IPS-18a (cell line): ENCODE measurements around the gene NCK2.
"Not testable (repeated sequence)": the region's sequence is repeated elsewhere in the genome, so short reads cannot be mapped to it uniquely, and the experiment has no call there.

Experiments
- H3K27ac ChIP-seq: one replicate; pipeline ENCODE4 v1.5.1; 2013; ENCODE audit warnings: low read length
- H3K27me3 ChIP-seq: one replicate; pipeline ENCODE4 v1.6.1; 2013; ENCODE audit warnings: mild to moderate bottlenecking, low read length; ENCODE audit not compliant: control insufficient read depth, insufficient read depth
- H3K36me3 ChIP-seq: one replicate; pipeline ENCODE4 v1.6.1; 2013; ENCODE audit warnings: low read depth, low read length; ENCODE audit not compliant: control insufficient read depth
- H3K4me1 ChIP-seq: one replicate; pipeline ENCODE4 v1.6.1; 2013; ENCODE audit warnings: low read depth, low read length; ENCODE audit not compliant: control insufficient read depth
- H3K4me3 ChIP-seq: one replicate; pipeline ENCODE4 v1.5.1; 2013; ENCODE audit warnings: low read length
- H3K9ac ChIP-seq: one replicate; pipeline ENCODE4 v1.6.1; 2013; ENCODE audit warnings: mild to moderate bottlenecking, low read length, moderate library complexity
- H3K9me3 ChIP-seq: one replicate; pipeline ENCODE4 v1.6.1; 2013; ENCODE audit warnings: low read depth, low read length; ENCODE audit not compliant: control insufficient read depth

Gene NCK2

GRCh38 chr2:105748566-105748965, 3.9 kb downstream of the NCK2 start:
- Histone ChIP-seq H3K27me3 (peaks cover 6% of the 10 kb centered on the region), H3K4me1 (peaks cover 25% of the 10 kb centered on the region), H3K9ac (no peak overlapping the region), H3K36me3 (no peaks in the 10 kb centered on the region), H3K4me3 (no peak overlapping the region), H3K27ac (no peak overlapping the region), H3K9me3 (no peaks in the 10 kb centered on the region)

- H3K27me3 ChIP-seq: no peaks in the 10 kb centered on the region
- no peak overlapping the region for H3K27ac ChIP-seq
- no peak overlapping the region for H3K9ac ChIP-seq
- H3K4me3 ChIP-seq: no peak overlapping the region
- H3K36me3 ChIP-seq: no peaks in the 10 kb centered on the region
- no peaks in the 10 kb centered on the region for H3K9me3 ChIP-seq
- peaks cover 31% of the 10 kb centered on the region for H3K4me1 ChIP-seq
Measured at GRCh38 chr2:105749583-105750400, 5.1 kb downstream of the NCK2 start.

- Histone ChIP-seq H3K27ac (no peak overlapping the region), H3K4me1 (peaks cover 36% of the 10 kb centered on the region), H3K9me3 (no peaks in the 10 kb centered on the region), H3K36me3 (no peaks in the 10 kb centered on the region), H3K4me3 (no peak overlapping the region), H3K27me3 (no peaks in the 10 kb centered on the region), H3K9ac (no peak overlapping the region)
Measured at GRCh38 chr2:105750735-105751134, 6.0 kb downstream of the NCK2 start.

- Histone ChIP-seq H3K9me3 (no peaks in the 10 kb centered on the region), H3K27me3 (no peaks in the 10 kb centered on the region), H3K27ac (no peak overlapping the region), H3K36me3 (no peaks in the 10 kb centered on the region), H3K9ac (no peak overlapping the region), H3K4me1 (peaks cover 40% of the 10 kb centered on the region), H3K4me3 (no peak overlapping the region)
Measured at GRCh38 chr2:105751272-105751671, 6.6 kb downstream of the NCK2 start.

- Histone ChIP-seq H3K9me3 (no peaks in the 10 kb centered on the region), H3K4me1 (peaks cover 27% of the 10 kb centered on the region), H3K36me3 (no peaks in the 10 kb centered on the region), H3K27me3 (no peaks in the 10 kb centered on the region), H3K9ac (no peak overlapping the region), H3K4me3 (no peak overlapping the region), H3K27ac (no peak overlapping the region)
Measured at GRCh38 chr2:105752691-105753358, 8.1 kb downstream of the NCK2 start.

GRCh38 chr2:105753380-105753779, 8.7 kb downstream of the NCK2 start:
- H3K4me1 ChIP-seq: peaks cover 27% of the 10 kb centered on the region
- H3K9me3 ChIP-seq: no peaks in the 10 kb centered on the region
- no peaks in the 10 kb centered on the region for H3K36me3 ChIP-seq
- H3K27ac ChIP-seq: no peak overlapping the region
- H3K27me3 ChIP-seq: no peaks in the 10 kb centered on the region
- H3K9ac ChIP-seq: no peak overlapping the region
- no peak overlapping the region for H3K4me3 ChIP-seq

GRCh38 chr2:105754011-105754410, 9.3 kb downstream of the NCK2 start:
- H3K27ac ChIP-seq: no peak overlapping the region
- no peak overlapping the region for H3K4me3 ChIP-seq
- peaks cover 27% of the 10 kb centered on the region for H3K4me1 ChIP-seq
- H3K9me3 ChIP-seq: no peaks in the 10 kb centered on the region
- H3K9ac ChIP-seq: no peak overlapping the region
- no peaks in the 10 kb centered on the region for H3K36me3 ChIP-seq
- H3K27me3 ChIP-seq: no peaks in the 10 kb centered on the region

GRCh38 chr2:105754994-105755393, 10.3 kb downstream of the NCK2 start:
- Histone ChIP-seq H3K27me3 (no peaks in the 10 kb centered on the region), H3K27ac (no peak overlapping the region)

GRCh38 chr2:105755895-105756294, 11.2 kb downstream of the NCK2 start:
- Histone ChIP-seq H3K27me3 (no peaks in the 10 kb centered on the region), H3K4me1 (peaks cover 34% of the 10 kb centered on the region), H3K27ac (no peak overlapping the region), H3K9ac (no peak overlapping the region), H3K4me3 (no peak overlapping the region), H3K9me3 (no peaks in the 10 kb centered on the region), H3K36me3 (no peaks in the 10 kb centered on the region)

More at GRCh38 chr2:105754994-105755393, 10.3 kb downstream of the NCK2 start:
- Histone ChIP-seq H3K4me1 (peaks cover 32% of the 10 kb centered on the region), H3K36me3 (no peaks in the 10 kb centered on the region), H3K9me3 (no peaks in the 10 kb centered on the region), H3K4me3 (no peak overlapping the region), H3K9ac (no peak overlapping the region)

- H3K4me1 ChIP-seq: peaks cover 34% of the 10 kb centered on the region
- H3K9me3 ChIP-seq: no peaks in the 10 kb centered on the region
- H3K9ac ChIP-seq: no peak overlapping the region
- no peaks in the 10 kb centered on the region for H3K27me3 ChIP-seq
- no peak overlapping the region for H3K4me3 ChIP-seq
- H3K27ac ChIP-seq: no peak overlapping the region
- no peaks in the 10 kb centered on the region for H3K36me3 ChIP-seq
Measured at GRCh38 chr2:105756435-105756834, 11.7 kb downstream of the NCK2 start.

GRCh38 chr2:105756865-105757264, 12.2 kb downstream of the NCK2 start:
- H3K27ac ChIP-seq, H3K27me3 ChIP-seq, H3K9ac ChIP-seq, H3K36me3 ChIP-seq, H3K4me3 ChIP-seq, H3K9me3 ChIP-seq: not testable (repeated sequence)
- peaks cover 38% of the 10 kb centered on the region for H3K4me1 ChIP-seq

GRCh38 chr2:105757433-105757832, 12.7 kb downstream of the NCK2 start:
- Histone ChIP-seq H3K9me3 (no peaks in the 10 kb centered on the region), H3K9ac (no peak overlapping the region), H3K36me3 (no peaks in the 10 kb centered on the region), H3K4me1 (peaks cover 44% of the 10 kb centered on the region), H3K27me3 (no peaks in the 10 kb centered on the region), H3K4me3 (no peak overlapping the region), H3K27ac (no peak overlapping the region)
